HG02840 (cell line): ENCODE results near the gene ALDOA.
A peak's percentile ranks its signal among the peaks of the same experiment; 100 is the strongest.

Source experiments
- ATAC-seq: cut with Tn5 transposase; IDR thresholded peaks from one replicate; pipeline ENCODE4 v1.9.1; 2021; ENCODE audit warnings: mild to moderate bottlenecking, moderate library complexity, moderate number of reproducible peaks; ENCODE audit not compliant: unreplicated experiment, low FRiP score

The ALDOA gene

DNA sequence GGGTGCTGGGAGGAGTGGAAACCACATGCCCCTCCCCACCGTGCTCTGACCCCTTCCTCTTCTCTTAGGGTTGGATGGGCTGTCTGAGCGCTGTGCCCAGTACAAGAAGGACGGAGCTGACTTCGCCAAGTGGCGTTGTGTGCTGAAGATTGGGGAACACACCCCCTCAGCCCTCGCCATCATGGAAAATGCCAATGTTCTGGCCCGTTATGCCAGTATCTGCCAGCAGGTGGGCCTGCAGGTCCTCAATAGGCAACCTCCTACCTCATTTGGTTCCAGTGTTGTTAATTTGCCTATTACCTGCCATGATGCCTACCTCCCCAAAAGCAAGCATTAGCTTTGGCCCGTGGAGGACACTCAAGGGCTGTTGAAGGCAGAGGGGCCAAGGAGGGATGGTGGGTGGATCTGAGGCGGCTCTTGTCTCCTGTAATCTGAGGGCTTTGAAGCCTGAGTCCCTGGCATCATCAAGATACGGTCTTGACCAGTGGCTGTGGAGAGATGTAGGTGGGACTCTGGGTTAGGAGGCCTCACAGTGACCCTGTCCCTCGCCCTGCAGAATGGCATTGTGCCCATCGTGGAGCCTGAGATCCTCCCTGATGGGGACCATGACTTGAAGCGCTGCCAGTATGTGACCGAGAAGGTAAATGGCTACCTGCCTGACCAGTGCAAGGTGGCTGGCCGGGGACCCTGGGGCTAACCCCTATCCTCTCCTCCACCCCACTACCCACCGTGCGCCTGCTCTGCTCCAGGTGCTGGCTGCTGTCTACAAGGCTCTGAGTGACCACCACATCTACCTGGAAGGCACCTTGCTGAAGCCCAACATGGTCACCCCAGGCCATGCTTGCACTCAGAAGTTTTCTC is 3.4 kb downstream of the ALDOA start:
- ATAC-seq: no peak

DNA sequence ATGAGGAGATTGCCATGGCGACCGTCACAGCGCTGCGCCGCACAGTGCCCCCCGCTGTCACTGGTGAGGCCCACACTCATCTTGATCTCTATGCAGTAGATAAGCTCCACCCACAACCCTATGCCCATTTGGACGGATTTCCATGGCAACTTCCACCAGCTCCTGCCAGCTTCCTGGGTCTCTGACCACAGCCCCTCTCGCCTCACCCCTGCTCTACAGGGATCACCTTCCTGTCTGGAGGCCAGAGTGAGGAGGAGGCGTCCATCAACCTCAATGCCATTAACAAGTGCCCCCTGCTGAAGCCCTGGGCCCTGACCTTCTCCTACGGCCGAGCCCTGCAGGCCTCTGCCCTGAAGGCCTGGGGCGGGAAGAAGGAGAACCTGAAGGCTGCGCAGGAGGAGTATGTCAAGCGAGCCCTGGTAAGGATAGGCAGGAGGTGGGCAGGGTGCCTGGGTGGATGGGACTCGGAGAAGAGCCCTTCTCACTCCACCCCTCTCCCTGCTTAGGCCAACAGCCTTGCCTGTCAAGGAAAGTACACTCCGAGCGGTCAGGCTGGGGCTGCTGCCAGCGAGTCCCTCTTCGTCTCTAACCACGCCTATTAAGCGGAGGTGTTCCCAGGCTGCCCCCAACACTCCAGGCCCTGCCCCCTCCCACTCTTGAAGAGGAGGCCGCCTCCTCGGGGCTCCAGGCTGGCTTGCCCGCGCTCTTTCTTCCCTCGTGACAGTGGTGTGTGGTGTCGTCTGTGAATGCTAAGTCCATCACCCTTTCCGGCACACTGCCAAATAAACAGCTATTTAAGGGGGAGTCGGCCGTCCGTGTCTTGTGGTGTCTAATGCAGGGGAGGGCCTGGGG is 4.3 kb downstream of the ALDOA start:
- ATAC-seq: no peak

DNA sequence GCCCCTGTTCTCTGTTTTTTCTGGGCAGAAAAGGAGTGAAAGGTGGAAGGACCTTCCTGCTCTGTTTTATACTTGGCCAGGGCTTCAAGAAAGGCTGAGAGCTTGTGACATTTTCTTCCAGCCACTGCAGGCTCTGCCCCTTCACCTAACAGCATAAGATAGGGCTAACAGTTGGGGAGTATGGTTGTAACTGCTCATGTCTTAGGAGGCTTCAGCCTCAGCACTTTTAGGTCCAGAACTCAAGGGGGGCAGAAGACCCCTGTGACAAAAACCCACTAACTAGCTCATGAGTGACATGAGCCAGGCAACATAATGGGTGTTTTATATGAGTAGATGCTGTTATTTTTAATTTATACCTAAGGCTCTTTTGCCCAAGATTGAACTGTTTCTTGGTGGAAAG is 4.9 kb downstream of the ALDOA start:
- ATAC-seq: no peak

DNA sequence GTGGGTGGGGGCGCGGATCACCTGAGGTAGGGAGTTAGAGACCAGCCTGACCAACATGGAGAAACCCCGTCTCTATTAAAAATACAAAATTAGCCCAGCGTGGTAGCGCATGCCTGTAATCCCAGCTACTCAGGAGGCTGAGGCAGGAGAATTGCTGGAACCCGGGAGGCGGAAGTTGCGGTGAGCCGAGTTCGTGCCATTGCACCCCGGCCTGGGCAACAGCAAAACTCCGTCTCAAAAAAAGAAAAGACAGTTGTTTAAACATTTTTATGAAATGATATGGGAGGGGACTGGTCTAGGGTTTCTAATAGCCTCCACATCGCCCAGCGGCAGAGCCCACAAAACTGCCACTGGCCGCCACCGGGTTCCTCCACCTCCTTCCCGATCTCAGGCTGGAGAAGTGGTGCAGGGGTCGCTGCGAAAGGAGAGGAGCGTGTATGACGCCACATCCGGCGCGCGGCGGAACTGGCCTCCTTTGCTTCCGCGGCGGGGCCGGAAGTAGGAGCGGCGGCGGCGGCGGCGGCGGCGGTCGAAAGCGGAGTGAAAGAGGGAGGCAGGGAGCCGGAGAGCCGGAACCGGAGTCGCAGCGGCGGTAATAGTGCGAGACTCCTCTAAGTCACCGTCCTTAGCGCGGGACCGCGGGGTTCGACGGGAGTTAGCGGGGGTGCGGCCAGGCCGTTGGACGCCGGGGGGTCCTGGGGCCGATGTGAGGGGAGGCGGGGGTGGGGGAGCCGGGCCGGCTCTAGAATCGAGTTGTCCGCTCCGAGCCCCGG is 10.1 kb downstream of the ALDOA start, which contains the start of gene PPP4C:
PPP4C (plus strand) TSS at position 492 of the 773 bp plus-strand sequence. CDS start 384 bp downstream, outside the sequence.
- ATAC-seq: peak; percentile 55

DNA sequence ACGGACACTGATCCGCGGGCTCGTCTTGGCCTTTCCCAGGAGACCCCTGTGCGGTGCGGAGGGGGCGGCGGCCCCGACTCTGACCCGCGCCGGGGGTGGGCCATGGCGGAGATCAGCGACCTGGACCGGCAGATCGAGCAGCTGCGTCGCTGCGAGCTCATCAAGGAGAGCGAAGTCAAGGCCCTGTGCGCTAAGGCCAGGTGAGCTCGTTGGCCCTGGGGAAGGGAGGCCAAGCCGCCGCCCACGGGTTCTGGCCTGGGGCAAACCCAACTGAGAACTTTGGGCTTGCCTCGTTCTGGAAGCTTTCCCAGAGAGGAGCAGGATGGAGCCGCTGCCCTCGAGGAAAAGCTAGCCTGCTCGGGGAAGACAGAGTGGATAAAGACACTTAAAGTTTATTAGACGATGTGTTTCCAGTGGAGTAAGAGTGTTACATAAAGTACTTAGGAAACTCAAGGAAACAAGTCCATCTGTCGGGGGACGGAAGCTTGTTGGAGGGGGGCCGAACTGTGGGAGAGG is 10.8 kb downstream of the ALDOA start:
- ATAC-seq: peak; percentile 40

DNA sequence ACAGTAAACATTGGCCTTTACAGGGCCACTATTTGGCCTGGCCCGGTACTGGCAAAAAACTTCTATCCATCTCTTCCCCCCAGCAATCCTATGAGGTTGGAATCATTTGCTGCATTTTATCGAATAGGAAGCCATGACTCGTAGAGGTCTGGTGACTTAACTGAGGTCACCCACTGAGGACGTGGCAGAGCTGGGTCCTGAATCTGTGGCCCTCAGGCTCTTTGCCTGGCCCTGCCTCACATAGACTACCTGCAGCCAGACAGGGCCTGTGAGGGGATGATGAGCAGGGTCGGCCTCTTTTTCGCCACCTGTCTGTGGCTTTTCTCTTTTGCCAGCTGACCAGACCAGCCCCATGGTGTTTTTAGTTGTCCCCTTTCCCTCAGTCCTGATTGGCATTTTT is 12.1 kb downstream of the ALDOA start:
- ATAC-seq: no peak

DNA sequence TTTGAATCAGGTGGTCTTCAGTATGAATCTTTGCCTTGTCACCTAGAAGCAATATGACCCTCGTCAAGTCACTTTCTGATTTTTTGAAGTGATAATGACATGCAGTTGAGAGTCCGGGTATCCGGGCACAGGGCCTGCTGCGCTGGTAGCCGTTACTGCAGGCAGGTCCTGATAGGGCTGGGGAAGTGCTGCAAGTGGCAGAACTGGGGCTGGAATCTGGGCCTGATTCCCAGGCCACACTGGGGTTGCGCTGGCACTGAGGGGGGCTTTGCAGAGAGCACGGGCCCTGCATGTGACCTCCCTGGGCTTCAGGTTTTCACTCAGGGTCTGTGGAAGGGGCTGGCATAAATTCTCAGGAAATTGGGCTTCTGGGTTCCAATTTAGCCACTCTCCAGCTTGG is 13.2 kb downstream of the ALDOA start:
- ATAC-seq: no peak

DNA sequence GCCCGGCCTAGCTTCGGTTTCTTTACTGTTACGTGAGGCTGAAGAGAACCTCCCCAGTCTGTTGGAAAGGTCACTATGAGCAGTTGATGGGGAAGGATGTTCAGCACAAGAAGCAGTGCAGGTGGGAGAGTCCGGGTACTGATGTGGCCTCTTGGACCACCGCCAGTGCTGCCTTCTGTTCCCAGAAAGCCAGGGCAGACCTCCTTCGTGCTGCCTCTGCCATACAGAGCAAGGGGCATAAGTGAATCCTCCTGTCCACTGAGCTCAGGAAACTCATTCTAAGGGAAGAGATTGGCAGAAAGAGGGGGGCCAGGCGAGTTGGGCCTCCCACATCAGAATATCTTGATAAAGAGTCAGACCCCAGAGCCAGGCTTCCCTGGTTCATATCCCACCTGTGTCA is 13.9 kb downstream of the ALDOA start:
- ATAC-seq: no peak

DNA sequence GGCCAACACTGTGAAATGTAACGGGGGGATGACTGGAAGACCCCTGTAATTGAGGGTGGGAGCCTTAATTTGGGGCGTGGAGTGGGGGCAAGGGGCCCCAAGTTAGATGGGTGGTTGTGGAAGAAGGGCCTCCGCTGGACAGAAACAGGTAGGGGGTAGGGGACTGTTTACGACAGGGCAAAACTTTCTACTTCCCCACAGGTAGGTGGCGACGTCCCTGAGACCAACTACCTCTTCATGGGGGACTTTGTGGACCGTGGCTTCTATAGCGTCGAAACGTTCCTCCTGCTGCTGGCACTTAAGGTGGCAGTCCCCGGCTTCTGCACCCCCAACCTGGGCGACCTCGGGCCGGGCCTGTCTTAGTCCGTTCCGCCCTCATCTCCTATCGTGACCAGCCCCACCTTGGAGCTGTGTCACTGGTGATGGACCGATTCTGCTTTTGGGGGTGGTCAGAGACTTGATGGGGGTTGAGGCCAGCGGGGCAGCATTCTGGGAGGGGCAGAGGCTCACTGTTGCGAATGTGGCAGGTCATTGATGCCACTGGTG is 17.1 kb downstream of the ALDOA start:
- ATAC-seq: no peak

DNA sequence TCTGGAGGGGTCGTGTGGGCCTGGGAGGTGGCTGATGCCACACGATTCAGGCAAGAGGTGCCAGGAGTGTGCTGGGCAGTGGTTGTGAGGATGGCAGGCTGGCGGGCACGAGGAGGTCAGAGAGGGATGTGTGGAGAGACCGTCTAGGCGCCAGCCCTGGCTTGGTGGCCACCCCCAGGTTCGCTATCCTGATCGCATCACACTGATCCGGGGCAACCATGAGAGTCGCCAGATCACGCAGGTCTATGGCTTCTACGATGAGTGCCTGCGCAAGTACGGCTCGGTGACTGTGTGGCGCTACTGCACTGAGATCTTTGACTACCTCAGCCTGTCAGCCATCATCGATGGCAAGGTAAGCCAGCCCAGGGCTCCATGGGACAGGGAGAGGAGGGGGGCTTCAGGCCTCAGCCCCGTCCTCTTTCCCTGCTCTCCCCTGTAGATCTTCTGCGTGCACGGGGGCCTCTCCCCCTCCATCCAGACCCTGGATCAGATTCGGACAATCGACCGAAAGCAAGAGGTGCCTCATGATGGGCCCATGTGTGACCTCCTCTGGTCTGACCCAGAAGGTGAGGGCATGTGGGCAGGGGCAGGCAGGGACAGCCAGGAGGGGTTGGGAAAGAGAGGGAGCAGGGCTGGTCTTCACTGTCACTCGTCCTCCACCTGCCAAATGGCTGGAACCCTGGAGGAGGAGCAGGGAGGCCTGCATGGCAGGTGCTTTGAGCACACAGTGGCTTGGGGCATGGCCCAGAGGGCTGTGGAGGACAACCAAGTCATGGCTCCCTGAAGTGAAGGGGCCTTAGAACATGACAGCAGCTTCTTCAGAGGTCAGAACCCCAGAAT is 17.9 kb downstream of the ALDOA start:
- no peak for ATAC-seq

DNA sequence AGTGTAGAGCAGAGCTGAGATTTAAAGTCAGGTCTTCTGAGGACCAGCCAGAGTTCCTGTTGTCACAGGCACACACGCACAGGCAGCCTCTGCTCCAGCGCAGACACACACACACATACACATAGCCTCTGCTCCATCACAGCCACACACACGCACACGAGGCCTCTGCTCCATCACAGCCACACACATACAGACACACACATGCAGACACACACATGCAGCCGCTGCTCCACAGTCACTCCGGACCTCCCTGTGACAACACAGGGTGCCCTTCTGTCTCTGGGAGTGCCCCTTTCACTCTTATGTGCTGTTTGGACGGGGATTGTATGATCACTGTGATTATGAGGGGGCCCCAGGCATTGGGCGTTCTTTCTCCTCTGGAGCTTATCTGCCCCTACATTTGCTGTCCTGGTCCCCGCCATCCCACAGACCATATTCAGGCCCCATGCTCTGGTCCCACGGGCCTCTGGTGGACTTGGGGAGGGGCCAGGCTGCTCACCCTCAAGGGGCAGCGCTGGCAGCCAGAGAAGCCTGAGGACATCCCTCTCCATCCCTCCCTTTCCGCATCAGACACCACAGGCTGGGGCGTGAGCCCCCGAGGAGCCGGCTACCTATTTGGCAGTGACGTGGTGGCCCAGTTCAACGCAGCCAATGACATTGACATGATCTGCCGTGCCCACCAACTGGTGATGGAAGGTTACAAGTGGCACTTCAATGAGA is 18.7 kb downstream of the ALDOA start:
- no peak for ATAC-seq

DNA sequence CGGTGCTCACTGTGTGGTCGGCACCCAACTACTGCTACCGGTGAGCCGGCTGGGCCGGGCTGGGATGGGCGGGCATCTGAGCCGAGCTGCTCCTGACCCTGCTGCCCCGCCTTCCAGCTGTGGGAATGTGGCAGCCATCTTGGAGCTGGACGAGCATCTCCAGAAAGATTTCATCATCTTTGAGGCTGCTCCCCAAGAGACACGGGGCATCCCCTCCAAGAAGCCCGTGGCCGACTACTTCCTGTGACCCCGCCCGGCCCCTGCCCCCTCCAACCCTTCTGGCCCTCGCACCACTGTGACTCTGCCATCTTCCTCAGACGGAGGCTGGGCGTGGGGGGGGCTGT is 19.2 kb downstream of the ALDOA start:
- no peak for ATAC-seq

DNA sequence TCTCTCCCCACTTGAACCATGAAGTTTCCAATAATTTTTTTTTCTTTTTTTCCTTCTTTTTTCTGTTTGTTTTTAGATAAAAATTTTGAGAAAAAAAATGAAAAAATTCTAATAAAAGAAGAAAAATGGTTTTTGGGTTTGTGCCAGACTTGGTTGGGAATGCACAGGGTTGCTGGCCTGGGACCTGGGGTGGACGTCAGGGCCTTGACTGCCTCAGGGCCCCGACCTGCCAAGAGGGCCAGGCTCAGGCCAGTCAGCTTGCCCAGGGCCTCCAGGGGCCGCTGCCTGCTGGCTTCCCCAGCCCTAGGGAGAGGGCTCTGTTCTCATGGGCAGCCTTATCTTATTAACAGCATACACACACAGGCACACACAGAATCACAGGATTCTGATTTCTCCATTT is 19.7 kb downstream of the ALDOA start:
- ATAC-seq: no peak

DNA sequence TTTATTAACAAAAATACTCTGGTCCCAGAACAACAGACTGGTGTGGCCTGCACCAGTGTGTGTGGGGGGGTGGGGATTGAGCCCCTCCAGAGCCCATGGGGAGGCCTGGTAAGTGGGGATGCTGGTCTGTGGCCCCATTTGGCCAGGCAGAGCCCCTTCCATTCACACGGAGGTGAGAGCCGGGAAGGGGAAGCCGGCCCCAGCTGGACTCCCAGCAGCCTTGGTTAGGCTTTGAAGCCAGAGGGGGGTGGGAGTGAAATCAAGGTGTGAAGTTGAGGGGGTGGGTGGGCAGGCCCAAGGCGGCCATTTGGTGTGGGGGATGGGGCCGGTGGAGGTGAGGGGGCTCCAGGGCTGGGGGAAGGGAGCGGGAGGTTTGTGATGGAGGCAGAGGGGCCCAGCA is 20.3 kb downstream of the ALDOA start:
- ATAC-seq: no peak

DNA sequence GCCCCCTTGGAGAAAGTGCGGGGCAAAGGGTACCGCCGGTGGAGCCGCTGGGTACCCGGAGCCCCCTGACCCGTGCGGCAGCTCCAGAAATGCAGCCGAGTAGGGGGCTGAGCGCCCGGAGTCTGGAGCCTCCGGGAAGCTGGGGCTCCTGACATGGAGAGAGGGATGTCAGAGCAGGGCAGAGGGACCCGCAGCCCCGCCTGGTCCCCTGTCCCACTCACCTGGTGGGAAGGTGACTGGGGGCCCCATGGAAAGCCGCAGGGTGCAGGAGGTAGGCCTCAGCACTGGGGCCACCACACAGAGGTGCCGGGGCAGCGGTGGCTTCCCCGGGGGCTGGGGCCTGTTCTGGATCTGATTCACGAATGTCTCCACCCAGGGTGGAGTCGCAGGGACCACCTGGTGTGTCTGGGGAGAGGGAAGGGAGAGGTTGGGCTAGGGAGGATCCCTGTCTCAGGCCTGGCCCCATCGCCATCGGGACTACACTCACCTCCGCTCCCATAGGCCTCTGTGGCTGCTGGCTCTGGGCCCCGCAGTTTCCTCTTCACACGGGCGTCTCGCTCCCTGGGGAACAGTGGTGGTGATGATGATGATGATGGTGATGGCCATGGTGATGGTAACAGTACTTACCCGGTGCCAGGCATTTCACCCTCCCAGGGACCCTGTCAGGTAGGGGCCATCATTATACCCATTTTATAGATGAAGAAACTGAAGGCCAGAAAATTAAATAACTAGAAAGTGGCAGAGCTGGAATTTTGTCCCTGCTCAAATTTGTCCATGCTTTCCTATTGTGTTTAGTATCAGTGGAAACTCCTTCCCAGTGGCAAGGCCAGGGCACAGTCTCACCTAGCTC is 21.0 kb downstream of the ALDOA start:
- no peak for ATAC-seq

DNA sequence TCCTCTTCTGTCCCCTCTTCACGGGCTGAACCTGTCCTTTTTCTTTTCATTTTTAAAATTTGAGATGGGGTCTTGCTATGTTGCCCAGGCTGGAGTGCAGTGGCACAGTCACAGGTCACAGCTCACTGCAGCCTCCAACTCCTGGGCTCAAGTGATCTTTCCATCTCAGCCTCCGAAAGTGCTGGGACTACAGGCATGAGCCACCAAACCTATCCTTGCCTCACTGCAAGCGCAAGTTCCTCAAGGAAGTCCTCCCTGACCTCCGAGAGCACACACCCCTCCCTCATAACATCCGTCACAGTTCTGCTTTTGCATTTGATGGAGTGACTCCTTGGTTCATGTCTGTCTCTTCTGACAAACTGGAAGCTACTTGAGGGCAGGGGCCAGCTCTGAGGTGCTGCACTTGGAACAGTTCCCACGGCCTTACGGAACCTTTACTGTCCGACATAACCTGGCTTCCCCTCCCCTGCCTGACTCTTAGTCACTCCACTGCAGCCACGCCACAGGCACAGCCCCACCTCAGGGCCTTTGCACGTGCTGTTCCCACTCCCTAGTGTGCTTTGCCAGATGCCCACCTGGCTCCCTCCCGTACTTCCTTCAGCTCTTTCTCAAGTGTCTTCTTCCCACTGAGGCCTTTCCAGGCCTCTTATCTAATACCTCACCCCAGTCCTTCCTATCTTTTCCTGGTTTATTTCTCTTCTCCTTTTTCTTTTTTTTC is 21.8 kb downstream of the ALDOA start:
- no peak for ATAC-seq

DNA sequence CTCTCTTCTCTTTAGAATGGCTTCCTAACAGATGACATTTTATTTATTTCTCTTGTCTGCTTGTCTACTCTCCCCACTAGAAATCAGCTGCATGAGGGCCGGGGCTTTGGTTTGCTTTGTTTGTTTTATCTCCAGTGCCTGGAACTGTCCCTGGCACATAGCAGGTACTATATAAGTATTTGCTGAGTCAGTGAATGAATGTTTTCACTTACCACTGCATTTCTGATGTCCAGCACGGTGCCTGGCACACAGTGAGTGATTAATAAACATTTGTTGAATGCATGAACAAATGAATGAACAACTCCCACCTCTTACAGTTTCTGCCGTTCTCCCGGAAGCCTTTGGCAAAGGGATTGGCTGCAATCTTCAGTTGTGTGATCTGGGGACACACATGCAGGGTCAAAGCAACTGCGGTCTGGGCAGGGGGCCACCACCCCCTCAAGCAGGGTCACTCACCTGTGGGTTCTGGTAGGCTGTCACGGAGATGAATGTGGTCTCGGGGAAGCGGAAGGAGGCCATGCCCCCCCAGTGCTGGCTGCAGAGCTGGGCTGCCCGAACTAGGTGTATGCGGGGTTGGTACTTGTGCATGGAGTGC is 22.8 kb downstream of the ALDOA start:
- no peak for ATAC-seq
